HG02678 (cell line): ENCODE measurements around the gene HUNK.
"Not testable (repeated sequence)": the region's sequence is repeated elsewhere in the genome, so short reads cannot be mapped to it uniquely, and the experiment has no call there.

Experiments
- ATAC-seq: cut with Tn5 transposase; IDR thresholded peaks from one replicate; pipeline ENCODE4 v1.9.1; 2021; ENCODE audit warnings: mild to moderate bottlenecking, moderate library complexity; ENCODE audit not compliant: unreplicated experiment

The HUNK gene

GRCh38 chr21:31993826-31994825, 121.3 kb downstream of the HUNK start:
- no peak for ATAC-seq

GRCh38 chr21:31997191-31997590, 124.4 kb downstream of the HUNK start:
- no peak for ATAC-seq

DNA sequence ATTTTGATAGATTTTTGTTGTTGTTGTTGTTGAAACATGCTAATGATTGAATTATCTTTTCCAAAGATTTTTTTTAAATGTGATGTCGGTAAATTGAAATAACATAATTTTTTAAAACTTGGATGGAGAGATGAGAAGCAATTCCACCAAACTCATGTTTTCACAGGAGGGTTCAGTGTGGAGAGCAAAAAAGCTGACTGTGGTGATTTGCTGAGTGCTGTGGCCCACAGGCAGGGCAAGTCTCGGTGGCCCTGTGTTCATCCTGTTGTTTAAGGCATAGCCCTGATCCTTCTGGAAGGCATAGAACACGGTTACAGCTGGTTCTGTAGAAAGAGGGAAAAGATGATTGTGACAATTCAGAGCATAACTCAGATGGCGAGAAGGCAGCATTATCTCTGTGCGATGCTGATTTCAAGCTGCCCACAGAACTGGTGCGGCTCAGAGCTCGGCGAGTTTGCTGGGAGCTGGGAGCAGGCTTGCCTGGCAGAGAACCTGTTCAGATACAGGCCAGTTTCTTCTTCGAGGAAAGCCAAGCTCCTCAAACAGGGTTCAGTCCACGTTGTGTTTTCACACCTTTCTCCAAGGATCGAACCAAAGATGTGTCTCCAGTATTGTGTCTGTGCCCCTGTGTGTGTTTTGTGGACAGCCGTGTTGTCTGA, 127.1 kb downstream of the HUNK start:
- ATAC-seq = no peak

DNA sequence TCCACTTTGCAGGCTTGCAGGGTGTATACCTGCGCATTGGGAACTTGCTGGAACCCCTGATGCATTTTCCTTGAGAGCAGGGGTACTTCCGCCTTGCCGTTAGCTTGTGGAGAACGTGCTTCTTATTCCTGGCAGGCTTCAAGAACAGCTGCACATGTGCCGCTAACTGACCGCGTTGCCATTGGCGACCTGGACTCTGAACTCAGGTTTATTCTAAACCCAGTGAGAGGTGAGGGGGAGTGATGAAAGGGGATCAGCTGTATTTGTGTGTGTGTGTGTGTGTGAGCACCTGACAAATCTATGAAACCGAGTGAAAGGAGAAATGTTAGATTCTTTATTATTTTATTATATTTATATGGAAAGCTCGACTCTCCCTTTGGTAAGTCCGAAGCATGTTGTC, 128.6 kb downstream of the HUNK start:
- no peak for ATAC-seq

- ATAC-seq = no peak
These were observed 130.6 kb downstream of the HUNK start for GRCh38 chr21:32003411-32003810.

DNA sequence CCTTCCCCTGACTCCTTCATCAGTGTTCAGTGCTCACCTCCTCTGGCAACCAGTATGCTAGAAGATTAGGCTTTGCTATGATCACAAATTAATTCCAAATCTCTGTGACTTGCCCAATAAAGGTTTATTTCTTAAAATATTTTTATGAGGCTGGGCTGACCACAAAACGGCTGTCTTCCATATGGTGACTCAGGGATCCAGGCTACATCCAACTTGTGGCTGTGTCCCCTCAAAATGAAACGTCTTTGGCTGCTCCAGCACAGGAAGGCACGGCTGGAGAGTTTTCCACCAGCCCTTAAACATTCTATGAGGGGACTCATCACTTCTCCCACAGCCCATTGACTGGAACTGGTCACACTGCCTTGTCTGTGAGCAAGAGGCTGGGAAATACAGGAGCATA, 131.5 kb downstream of the HUNK start:
- no peak for ATAC-seq

DNA sequence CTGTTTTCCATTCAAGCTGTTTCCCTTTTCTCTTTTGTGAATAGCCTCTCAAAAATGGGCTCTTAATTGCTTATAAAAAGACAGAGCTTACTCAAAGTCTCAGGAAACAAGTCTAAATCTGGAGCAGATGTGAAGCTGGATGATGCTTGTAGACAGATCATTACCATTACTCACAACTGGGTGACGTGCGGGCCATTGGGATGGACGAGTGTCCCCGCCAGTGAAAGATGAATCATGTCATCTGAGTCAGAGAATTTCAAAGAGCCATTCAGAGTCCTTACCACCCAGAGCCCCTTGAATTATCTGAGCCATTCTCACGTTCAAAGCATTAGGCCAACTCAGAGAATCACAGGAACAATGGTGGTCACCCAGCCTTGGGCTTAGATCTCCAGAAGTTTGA, 134.6 kb downstream of the HUNK start:
- ATAC-seq = no peak

DNA sequence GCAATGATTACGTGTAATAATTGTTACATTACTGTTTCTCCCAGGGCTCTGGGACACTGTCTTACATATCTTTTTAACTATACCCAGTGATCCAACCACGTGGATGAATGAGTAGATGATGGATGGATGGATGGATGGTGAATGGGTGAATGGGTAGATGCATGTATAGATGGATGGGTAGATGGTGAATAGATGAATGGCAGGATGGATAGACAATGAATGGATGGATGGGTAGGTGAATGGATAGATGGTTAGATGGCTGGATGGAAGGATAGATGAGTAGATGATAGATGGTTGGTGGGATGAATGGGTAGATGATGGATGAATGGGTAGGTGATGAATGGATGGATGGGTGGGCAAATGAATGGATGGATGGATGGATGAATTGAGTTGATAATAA, 135.9 kb downstream of the HUNK start:
- ATAC-seq = no peak

- ATAC-seq = no peak
These were observed 136.4 kb downstream of the HUNK start for GRCh38 chr21:32009263-32009662.

- no peak for ATAC-seq
These were observed 142.8 kb downstream of the HUNK start for GRCh38 chr21:32015461-32016139.

GRCh38 chr21:32018381-32018780, 145.6 kb downstream of the HUNK start:
- no peak for ATAC-seq

DNA sequence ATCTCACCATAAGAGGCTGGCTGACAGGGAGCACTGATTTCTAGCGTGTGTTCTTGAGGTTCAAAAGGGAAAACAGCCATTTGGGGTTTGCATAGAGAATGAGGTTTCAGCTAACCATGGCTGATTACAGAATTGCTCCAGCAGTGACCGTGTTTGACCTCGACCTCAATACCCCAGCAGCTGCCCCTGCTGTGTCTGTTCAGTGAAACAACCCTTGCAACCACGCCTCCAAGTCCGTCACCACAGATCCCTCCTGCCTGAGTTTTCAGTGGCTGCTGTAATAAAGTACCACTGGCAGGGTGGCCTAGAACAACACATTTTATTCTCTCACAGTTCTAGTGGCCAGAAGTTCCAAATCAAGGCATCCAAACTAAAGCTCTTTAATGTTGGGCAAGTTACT, 147.7 kb downstream of the HUNK start:
- ATAC-seq = no peak

DNA sequence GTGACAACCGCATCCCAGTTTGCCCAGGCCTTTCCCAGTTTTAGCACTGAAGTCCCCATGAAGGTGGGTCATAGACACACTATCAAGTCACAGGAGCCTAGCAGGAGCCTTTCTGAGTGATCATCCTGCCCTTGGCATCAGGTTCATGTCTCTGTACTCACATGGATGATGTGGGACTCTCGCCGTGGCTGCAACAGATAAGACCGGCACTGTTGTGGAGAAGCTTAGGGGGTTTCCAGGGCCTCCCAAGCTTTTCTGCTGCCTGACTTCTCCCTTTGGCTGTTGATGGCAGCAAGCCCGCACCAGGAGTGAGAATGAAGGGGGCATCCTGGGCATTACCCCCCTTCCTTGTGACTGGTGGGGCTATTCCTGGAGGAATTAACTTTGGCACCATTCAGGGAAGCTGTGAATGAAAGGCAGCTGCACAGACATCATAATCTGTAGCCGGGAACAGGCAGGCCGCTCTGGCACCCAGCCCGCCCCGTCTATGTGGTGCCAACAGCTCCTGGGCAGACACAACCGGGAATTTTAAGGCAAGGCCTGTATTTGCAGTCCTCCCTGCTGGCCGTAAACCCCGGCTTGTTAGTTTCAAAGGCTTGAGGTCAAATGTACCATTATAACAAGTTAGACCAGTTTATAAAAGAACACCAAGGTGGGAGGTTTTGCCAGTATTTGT, 148.6 kb downstream of the HUNK start:
- ATAC-seq = no peak

- ATAC-seq = no peak
These were observed 149.3 kb downstream of the HUNK start for GRCh38 chr21:32022146-32022545.

DNA sequence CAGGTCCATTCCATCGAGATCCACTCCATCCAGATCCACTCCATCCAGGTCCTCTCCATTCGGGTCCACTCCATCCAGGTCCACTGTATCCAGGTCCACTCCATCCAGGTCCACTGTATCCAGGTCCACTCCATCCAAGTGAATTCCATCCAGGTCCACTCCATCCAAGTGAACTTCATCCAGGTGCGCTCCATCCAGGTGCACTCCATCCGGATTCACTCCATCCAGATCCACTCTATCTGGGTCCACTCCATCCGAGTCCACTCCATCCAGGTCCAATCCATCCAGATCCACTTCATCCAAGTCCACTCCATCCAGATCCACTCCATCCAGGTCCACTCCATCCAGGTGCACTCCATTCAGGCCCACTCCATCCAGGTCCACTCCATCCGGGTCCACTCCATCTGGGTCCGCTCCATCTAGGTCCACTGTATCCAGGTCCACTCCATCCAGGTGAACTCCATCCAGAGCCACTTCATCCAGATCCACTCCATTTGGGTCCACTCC, 157.4 kb downstream of the HUNK start:
- no peak for ATAC-seq

GRCh38 chr21:32034850-32035249, 162.0 kb downstream of the HUNK start:
- ATAC-seq = no peak

DNA sequence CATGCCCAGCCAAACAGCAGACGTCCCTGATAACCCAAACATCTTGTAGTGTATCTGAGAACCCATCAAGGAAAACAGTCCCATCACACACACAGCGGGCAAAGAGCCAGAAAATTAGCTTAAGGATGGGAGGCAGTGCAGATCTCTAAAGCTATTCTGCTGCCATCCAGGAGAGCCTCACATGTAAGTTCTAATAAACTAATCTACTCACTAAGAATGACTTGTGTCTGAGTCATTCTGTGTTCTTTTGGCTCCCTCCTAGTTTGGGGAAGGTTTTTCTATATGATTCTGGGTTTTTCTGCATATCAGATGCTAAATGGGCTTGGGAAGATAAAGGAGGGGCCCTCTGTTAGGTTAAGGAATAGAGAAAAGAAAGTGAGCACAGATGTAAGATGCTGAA, 162.8 kb downstream of the HUNK start:
- ATAC-seq = no peak

DNA sequence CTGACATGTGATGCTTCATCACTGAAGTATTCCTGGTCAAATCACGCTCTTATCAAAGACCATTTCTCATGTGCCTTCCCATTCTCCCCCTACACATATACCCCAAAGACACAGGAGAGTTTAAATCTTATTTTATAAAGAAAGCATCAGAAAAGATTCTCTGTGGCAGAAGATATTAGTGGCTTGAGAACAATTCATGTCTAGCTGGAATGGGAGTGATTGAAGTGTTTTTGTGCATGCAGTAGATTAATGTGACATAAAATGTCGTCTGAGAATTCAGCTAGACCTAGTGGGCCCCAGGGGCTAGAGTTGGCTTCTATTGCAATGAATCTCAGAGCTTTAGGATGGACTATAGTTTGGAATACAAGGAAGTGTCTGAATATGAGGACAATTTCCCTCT, 163.9 kb downstream of the HUNK start:
- no peak for ATAC-seq

- not testable (repeated sequence) for ATAC-seq
These were observed 165.9 kb downstream of the HUNK start for GRCh38 chr21:32038751-32039150.

- ATAC-seq = no peak
These were observed 170.6 kb downstream of the HUNK start for GRCh38 chr21:32043458-32043857.
